Activated naive CD4-positive, alpha-beta T cell treated with anti-CD3 and anti-CD28 coated beads for 36 hours (primary cell): ENCODE results near the gene SYCP1. TPM values are rescaled to one million over a fixed set of nuclear protein-coding genes. Genes with fewer than 3 reads are reported as not detected.
"Not testable (repeated sequence)": the region's sequence is repeated elsewhere in the genome, so short reads cannot be mapped to it uniquely, and the experiment has no call there.

Experiments
- CTCF ChIA-PET: fragments of 350-600 bp; sonication (Branson Sonifier 250); formaldehyde crosslinking; loops from one replicate; lab custom pipeline; 2021; ENCODE audit warnings: antibody characterized with exemption; lab: Charles Lee
- DNase-seq: peaks from one replicate; pipeline ENCODE4 v3.0.0-alpha.2; 2020
- H3K27ac Mint-ChIP-seq: one replicate; pipeline ENCODE4 v1.8.0; 2021; ENCODE audit warnings: mild to moderate bottlenecking, mixed read lengths
- H3K27me3 Mint-ChIP-seq: one replicate; pipeline ENCODE4 v1.8.0; 2021; ENCODE audit warnings: low read depth, mixed read lengths
- H3K36me3 Mint-ChIP-seq: one replicate; pipeline ENCODE4 v1.8.0; 2021; ENCODE audit warnings: low read depth, mixed read lengths
- H3K4me1 Mint-ChIP-seq: one replicate; pipeline ENCODE4 v1.8.0; 2021; ENCODE audit warnings: low read depth, mixed read lengths
- H3K4me3 Mint-ChIP-seq: one replicate; pipeline ENCODE4 v1.8.0; 2021; ENCODE audit warnings: mild to moderate bottlenecking, moderate library complexity, mixed read lengths
- H3K9me3 Mint-ChIP-seq: one replicate; pipeline ENCODE4 v1.8.0; 2021; ENCODE audit warnings: mixed read lengths
- intact Hi-C: fragments of 100-400 bp; cut with micrococcal nuclease; formaldehyde crosslinking; loops from one replicate; pipeline ENCODE4 v1.15.1; 2023
- total RNA-seq, 2 experiments: library from RNA; stranded (reverse); gene quantifications; one replicate each; pipeline ENCODE4 v1.2.3, GENCODE V29; 2021

Gene SYCP1
- total RNA-seq, 2 experiments from 2014 or later = not detected

- no peaks in the 10 kb centered on the region for H3K27me3 Mint-ChIP-seq
- no peak overlapping the region for H3K4me3 Mint-ChIP-seq
- intact Hi-C loops = no loop called here
- peaks cover 17% of the 10 kb centered on the region for H3K9me3 Mint-ChIP-seq
- H3K36me3 Mint-ChIP-seq = peaks cover 4% of the 10 kb centered on the region
- peaks cover 2% of the 10 kb centered on the region for H3K4me1 Mint-ChIP-seq
- CTCF ChIA-PET = interaction anchor here (1.7 to 2.4 kb wide), 2 partner anchors 68 to 131 kb away, joined by 4 to 18 read pairs; no protein-coding TSS in a partner anchor
- no peak for DNase-seq
- no peak overlapping the region for H3K27ac Mint-ChIP-seq
Measured at GRCh38 chr1:114982251-114982650, 127.6 kb downstream of the SYCP1 start.

- Mint-ChIP-seq H3K4me1 (no peaks in the 10 kb centered on the region), H3K27ac (no peak overlapping the region), H3K9me3 (peaks cover 29% of the 10 kb centered on the region), H3K4me3 (no peak overlapping the region), H3K27me3 (no peaks in the 10 kb centered on the region), H3K36me3 (peaks cover 8% of the 10 kb centered on the region)
- DNase-seq = no peak
- CTCF ChIA-PET = interaction anchor here (1.3 kb wide), 1 partner anchor 66 kb away, joined by 4 read pairs; no protein-coding TSS in a partner anchor
- intact Hi-C loops = no loop called here
Measured at GRCh38 chr1:114986286-114986685, 131.6 kb downstream of the SYCP1 start.

- intact Hi-C loops = no loop called here
- Mint-ChIP-seq H3K4me1 (no peaks in the 10 kb centered on the region), H3K27me3 (no peaks in the 10 kb centered on the region), H3K27ac (no peak overlapping the region), H3K9me3 (peaks cover 15% of the 10 kb centered on the region), H3K36me3 (peaks cover 6% of the 10 kb centered on the region), H3K4me3 (no peak overlapping the region)
- no peak for DNase-seq
- CTCF ChIA-PET = interaction anchor here (1.5 kb wide), 1 partner anchor 8 kb away, joined by 4 read pairs; no protein-coding TSS in a partner anchor
Measured at GRCh38 chr1:114988095-114988494, 133.4 kb downstream of the SYCP1 start.

GRCh38 chr1:114997510-114998289 lies 143.0 kb downstream of the SYCP1 start:
- no peak overlapping the region for H3K27ac Mint-ChIP-seq
- intact Hi-C loops = no loop called here
- no peaks in the 10 kb centered on the region for H3K9me3 Mint-ChIP-seq
- CTCF ChIA-PET = no interaction called here
- H3K4me3 Mint-ChIP-seq = no peak overlapping the region
- DNase-seq = no peak
- no peaks in the 10 kb centered on the region for H3K36me3 Mint-ChIP-seq
- no peaks in the 10 kb centered on the region for H3K4me1 Mint-ChIP-seq
- no peaks in the 10 kb centered on the region for H3K27me3 Mint-ChIP-seq

- Mint-ChIP-seq H3K4me3 (no peak overlapping the region), H3K36me3 (no peaks in the 10 kb centered on the region), H3K27ac (no peak overlapping the region), H3K9me3 (no peaks in the 10 kb centered on the region), H3K4me1 (no peaks in the 10 kb centered on the region), H3K27me3 (peaks cover 2% of the 10 kb centered on the region)
- CTCF ChIA-PET = no interaction called here
- intact Hi-C loops = no loop called here
- DNase-seq = no peak
Measured at GRCh38 chr1:115006191-115006590, 151.5 kb downstream of the SYCP1 start.

- no peaks in the 10 kb centered on the region for H3K27me3 Mint-ChIP-seq
- no peaks in the 10 kb centered on the region for H3K36me3 Mint-ChIP-seq
- no peak for DNase-seq
- no peaks in the 10 kb centered on the region for H3K9me3 Mint-ChIP-seq
- no peak overlapping the region for H3K4me3 Mint-ChIP-seq
- H3K4me1 Mint-ChIP-seq = no peaks in the 10 kb centered on the region
- intact Hi-C loops = no loop called here
- H3K27ac Mint-ChIP-seq = no peak overlapping the region
- CTCF ChIA-PET = no interaction called here
Measured at GRCh38 chr1:115012006-115012405, 157.3 kb downstream of the SYCP1 start.

- intact Hi-C loops = no loop called here
- Mint-ChIP-seq H3K27me3 (no peaks in the 10 kb centered on the region), H3K4me1 (no peaks in the 10 kb centered on the region), H3K36me3 (no peaks in the 10 kb centered on the region), H3K9me3 (no peaks in the 10 kb centered on the region), H3K4me3 (no peak overlapping the region), H3K27ac (no peak overlapping the region)
- CTCF ChIA-PET = interaction anchor here (0.5 kb wide), 1 partner anchor 43 kb away, joined by 3 read pairs; no protein-coding TSS in a partner anchor
- no peak for DNase-seq
Measured at GRCh38 chr1:115012434-115012833, 157.8 kb downstream of the SYCP1 start.

- H3K27ac Mint-ChIP-seq = no peak overlapping the region
- H3K4me3 Mint-ChIP-seq = no peak overlapping the region
- no peak for DNase-seq
- CTCF ChIA-PET = no interaction called here
- H3K4me1 Mint-ChIP-seq = no peaks in the 10 kb centered on the region
- no peaks in the 10 kb centered on the region for H3K27me3 Mint-ChIP-seq
- intact Hi-C loops = no loop called here
- no peaks in the 10 kb centered on the region for H3K9me3 Mint-ChIP-seq
- no peaks in the 10 kb centered on the region for H3K36me3 Mint-ChIP-seq
Measured at GRCh38 chr1:115013792-115014191, 159.1 kb downstream of the SYCP1 start.

- H3K27ac Mint-ChIP-seq, intact Hi-C loops, H3K9me3 Mint-ChIP-seq, H3K36me3 Mint-ChIP-seq, H3K27me3 Mint-ChIP-seq, H3K4me3 Mint-ChIP-seq, H3K4me1 Mint-ChIP-seq, DNase-seq: not testable (repeated sequence)
- CTCF ChIA-PET = interaction anchor here (0.6 kb wide), 1 partner anchor 123 kb away, joined by 4 read pairs; no protein-coding TSS in a partner anchor
Measured at GRCh38 chr1:115019549-115019948, 164.9 kb downstream of the SYCP1 start.

- no peak overlapping the region for H3K4me3 Mint-ChIP-seq
- H3K9me3 Mint-ChIP-seq = no peaks in the 10 kb centered on the region
- DNase-seq = no peak
- H3K27me3 Mint-ChIP-seq = peaks cover 7% of the 10 kb centered on the region
- no peaks in the 10 kb centered on the region for H3K4me1 Mint-ChIP-seq
- no peak overlapping the region for H3K27ac Mint-ChIP-seq
- CTCF ChIA-PET = no interaction called here
- intact Hi-C loops = no loop called here
- H3K36me3 Mint-ChIP-seq = no peaks in the 10 kb centered on the region
Measured at GRCh38 chr1:115021145-115021544, 166.5 kb downstream of the SYCP1 start.

GRCh38 chr1:115023593-115023992 lies 168.9 kb downstream of the SYCP1 start:
- intact Hi-C loops = no loop called here
- Mint-ChIP-seq H3K4me3 (no peak overlapping the region), H3K27me3 (peaks cover 7% of the 10 kb centered on the region), H3K27ac (no peak overlapping the region), H3K36me3 (no peaks in the 10 kb centered on the region), H3K9me3 (no peaks in the 10 kb centered on the region), H3K4me1 (no peaks in the 10 kb centered on the region)
- CTCF ChIA-PET = no interaction called here
- DNase-seq = no peak

GRCh38 chr1:115029526-115029925 lies 174.9 kb downstream of the SYCP1 start, which contains the start of gene TSHB:
Gene TSHB, plus strand, starts transcription at chr1:115029826. Its CDS starts 3,537 bp downstream, at chr1:115033363.
- no peaks in the 10 kb centered on the region for H3K36me3 Mint-ChIP-seq
- DNase-seq = no peak
- no peak within 1 kb of the TSS for H3K4me3 Mint-ChIP-seq
- no peaks in the 10 kb centered on the region for H3K27me3 Mint-ChIP-seq
- intact Hi-C loops = no loop called here
- H3K27ac Mint-ChIP-seq = no peak within 1 kb of the TSS
- H3K9me3 Mint-ChIP-seq = no peaks in the 10 kb centered on the region
- CTCF ChIA-PET = interaction anchor here (0.8 kb wide), 1 partner anchor 44 kb away, joined by 3 read pairs; no protein-coding TSS in a partner anchor
- no peaks in the 10 kb centered on the region for H3K4me1 Mint-ChIP-seq

GRCh38 chr1:115031595-115031994 lies 176.9 kb downstream of the SYCP1 start:
- Mint-ChIP-seq H3K27me3 (no peaks in the 10 kb centered on the region), H3K9me3 (no peaks in the 10 kb centered on the region), H3K27ac (no peak overlapping the region), H3K4me1 (no peaks in the 10 kb centered on the region), H3K4me3 (no peak overlapping the region), H3K36me3 (no peaks in the 10 kb centered on the region)
- DNase-seq = no peak
- CTCF ChIA-PET = interaction anchor here (1.2 kb wide), 1 partner anchor 52 kb away, joined by 4 read pairs; no protein-coding TSS in a partner anchor
- intact Hi-C loops = no loop called here
